HCEC 1CT (cell line): ENCODE measurements around the gene POMC.
"Not testable (repeated sequence)": the region's sequence is repeated elsewhere in the genome, so short reads cannot be mapped to it uniquely, and the experiment has no call there.

Experiments
- DNase-seq: peaks from one replicate; pipeline ENCODE4 v3.0.0-alpha.2; 2017

Gene POMC

DNA sequence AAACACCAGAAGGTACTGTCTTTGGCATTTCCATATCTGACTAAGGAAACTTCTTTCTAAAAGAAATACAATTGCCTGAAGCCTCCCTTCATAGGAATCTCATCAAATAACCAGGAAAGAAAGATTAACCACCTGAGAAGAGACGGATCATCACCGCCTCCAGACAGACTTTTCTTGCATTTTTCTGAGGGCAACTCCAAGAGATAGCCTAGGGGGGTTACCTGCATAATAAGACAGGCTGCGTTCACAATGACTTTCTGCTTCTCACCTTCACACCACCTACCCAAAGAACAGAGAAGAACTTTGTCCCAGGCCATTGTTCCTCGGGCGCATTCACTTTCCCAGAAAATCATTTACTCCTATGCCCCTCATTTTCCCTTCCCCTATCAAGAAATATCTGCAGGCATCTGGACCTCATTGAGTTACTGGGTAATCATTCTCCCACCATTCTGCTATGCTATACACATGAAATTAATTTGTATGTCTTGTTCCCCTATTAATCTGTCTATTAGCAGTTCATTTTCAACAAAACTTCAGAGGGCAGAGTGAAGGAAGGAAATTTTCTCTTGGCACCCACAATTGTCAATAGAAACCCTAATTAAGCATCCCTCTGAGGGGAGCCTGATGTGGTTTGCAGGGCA, 8.3 kb upstream of the POMC start:
- DNase-seq: no peak

DNA sequence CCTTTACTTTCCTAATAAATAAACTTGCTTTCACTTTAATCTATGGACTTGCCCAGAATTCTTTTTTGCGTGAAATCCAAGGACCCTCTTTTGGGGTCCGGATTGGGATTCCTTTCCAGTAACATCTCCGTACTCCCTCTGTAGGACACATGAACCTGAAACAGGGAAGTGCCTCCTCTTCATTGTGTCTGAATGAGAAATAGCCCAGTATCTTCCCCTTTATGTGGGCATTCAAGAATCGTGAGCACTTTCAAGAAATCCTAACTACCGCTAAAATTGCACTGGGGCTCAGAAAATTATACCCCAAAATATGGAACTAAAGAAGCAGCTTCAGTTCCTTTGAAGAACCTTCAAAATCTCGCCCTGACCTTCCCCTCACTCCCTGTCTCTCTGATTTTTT, 7.8 kb upstream of the POMC start:
- no peak for DNase-seq

DNA sequence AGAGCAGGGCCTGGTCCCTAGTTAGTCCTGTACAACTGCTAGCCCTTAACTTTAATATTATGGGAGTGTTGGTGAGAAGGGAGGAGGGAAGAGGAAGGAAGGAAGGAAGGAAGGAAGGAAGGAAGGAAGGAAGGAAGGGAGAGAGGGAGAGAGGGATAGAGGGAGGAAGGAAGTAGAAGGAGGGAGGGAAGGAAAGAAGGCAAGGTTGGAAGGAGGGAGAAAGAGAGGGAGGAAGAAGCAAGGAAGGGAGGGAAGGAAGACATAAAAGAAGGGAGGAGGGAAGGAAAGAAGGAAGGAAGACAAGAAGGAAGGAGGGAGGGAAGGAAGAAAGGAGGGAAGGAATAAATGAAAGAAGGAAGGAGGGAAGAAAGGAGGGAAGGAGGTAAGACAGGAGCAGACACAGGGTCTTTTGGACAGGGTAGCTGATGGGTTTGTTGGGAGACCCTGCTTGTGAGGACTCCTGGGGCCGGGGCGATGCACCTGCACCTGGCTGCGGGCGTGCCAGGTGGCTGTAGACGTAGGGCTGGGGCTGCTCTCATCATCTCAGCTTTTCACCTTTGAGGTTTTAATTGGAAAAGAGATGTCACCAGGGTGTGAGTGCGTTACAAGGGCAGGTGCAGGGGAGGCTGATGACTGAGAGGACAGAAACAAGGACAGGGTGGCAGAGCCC, 5.9 kb upstream of the POMC start:
- DNase-seq: no peak

DNA sequence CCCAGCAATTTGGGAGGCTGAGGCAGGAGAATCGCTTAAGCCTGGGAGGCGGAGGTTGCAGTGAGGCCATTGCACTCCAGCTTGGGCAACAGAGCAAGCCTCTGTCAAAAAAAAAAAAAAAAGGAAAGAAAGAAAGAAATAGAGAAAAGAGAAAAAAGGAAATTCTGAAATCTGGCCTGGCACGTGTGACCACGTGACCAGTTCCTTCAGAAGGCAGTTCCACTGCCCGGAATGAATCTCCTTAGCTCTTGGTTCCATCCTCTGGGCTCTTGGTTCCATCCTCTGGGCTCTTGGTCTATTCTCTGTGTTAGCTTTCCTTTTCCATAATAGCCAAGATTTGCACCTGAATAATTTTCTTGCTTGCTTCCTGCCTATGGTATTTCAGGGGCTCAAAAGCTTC, 5.3 kb upstream of the POMC start:
- DNase-seq: no peak

DNA sequence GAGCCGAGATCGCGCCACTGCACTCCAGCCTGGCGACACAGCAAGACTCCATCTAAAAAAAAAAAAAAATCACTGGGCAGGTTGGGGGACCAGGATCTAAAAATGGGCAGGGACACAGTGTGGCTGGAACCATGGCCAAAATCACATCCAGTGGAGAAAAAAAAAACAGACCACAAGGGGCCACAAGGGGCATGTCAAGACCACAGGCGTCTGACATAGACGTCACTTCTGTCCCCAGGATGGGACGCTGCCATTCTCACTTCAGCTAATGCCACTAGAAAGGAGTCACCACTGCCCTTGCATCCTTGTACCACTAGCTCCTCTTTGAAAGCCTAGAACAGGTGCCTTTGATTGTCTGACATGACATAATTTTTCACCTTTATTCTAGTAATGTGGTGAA, 2.5 kb upstream of the POMC start:
- DNase-seq: no peak

DNA sequence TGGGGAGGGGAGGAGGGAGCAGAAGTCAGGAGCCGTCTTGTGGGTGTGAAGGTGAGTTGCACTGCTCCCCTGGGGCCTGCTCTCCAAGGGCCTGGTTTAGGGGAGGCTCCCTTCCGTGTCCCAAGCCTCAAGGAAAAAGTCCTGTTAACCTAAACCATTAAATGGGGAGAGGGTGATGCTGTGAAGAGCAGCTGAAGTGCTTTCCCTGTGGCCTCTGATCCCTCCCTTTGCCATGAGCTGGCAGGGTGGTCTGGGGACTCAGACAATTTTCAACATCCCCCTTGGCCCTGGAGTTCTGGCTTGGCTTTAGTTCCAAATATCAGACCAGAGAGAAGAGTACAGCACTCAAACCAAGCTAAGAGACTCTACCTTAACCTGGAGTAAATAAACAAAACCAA, 692 bp upstream of the POMC start:
- no peak for DNase-seq

DNA sequence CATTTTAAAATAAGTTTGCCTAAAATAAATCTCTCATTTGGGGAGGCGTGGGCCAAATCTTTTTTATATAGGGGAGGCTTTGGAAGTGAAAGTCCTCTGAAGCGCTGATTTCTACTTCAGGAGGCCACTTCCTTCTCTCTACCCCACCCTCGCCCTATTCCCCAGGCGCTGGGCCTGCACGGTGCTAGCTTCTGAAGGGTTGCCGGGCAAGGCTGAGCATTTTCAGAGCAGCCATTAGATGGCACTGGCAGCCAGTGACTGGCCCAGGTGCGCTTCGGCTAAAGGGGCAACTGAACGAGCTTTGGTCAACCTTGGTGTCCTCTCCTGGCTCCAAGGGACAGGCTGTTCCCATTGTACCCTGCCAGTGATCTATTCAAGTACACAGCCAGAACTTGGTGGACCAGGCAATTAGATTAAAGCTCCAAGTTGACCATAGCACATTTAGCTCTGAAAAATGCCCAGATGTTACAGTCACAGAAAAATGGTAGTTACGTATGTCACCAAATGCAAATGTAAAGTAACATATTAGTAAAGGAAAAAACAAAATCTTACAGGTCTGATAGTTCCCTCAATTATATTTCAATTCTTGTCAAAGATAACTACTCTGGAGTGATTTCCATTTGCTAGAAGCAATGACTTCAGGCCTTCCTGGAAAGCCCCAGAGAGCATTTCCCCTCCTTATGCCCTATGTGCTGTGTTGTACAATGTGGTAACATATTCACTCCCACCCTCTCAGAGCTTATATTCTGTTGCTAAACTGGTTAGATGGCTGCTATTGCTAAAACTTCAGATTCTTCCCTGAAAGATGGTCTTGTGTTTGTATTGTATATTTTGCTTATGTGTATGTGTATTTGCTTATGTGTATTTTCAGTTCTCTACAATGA, 2.1 kb downstream of the POMC start:
- DNase-seq: no peak

DNA sequence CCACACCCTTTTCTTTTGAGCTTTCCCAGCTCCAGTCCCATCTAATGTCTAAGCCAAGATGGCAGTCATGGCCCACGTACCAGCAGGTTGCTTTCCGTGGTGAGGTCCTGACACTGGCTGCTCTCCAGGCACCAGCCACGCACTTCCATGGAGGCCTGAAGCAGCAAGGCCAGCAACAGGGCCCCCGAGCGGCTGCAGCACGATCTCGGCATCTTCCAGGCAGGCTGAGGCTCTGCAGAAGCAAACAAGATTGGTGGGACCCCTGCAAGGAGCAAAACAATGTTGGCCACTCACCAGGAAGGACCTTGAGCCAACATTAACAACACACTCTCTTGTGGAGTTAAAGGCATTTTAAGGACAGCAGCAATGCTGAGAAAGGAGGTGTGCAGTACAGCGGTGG, 3.8 kb downstream of the POMC start:
- DNase-seq: no peak

DNA sequence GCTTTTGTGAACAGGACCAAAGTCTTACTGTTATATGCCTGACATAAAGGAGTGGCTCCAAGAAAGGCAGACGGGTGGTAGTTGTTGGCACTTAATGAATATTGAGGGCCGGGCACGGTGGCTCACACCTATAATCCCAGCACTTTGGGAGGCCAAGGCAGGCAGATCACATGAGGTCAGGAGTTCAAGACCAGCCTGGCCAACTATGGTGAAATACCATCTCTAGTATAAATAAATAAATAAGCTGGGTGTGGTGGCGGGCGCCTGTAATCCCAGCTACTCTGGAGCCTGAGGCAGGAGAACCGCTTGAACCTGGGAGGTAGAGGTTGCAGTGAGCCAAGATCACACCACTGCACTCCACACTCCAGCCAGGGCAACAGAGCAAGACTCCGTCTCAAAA, 6.3 kb downstream of the POMC start:
- DNase-seq: not testable (repeated sequence)

DNA sequence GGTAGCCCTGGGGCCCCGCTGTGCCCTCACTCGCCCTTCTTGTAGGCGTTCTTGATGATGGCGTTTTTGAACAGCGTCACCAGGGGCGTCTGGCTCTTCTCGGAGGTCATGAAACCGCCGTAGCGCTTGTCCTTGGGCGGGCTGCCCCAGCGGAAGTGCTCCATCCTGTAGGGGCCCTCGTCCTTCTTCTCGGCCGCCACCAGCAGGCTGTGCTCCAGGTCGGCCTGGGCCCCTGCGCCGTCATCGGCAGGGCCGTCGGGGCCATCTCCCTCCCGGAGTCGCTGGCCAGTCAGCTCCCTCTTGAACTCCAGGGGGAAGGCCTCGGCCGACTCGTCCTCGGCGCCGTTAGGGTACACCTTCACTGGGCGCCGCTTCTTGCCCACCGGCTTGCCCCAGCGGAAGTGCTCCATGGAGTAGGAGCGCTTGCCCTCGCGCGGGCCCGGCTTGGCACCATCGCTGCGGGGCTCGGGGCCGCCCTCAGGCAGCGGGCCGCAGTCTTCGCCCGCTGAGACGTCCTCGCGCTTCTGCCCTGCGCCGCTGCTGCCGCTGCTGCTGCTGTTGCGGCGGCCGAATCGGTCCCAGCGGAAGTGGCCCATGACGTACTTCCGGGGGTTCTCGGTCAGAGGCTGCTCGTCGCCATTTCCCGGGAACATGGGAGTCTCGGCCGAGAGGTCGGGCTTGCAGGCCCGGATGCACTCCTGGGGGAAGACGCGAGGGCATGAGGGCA, 7.2 kb downstream of the POMC start:
- no peak for DNase-seq

DNA sequence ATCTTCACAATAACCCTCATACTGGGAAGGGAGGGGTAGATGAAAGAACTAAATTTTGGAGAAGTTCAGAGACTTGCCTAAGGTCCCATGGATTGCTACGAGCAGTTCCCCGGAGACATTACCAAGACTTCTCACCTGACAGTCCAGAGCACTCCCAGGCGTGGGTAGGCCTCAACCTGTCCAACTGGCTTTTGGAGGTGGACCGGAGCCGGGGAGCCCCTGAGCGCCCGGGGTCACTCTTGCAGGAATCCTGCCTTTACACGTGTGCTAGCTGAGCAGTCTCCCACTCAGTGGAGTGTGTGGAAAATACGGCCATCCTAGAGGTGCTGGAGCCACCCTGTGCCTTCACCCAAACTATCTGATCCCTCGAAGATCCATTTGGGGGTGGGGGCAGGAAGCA, 8.0 kb downstream of the POMC start:
- no peak for DNase-seq

DNA sequence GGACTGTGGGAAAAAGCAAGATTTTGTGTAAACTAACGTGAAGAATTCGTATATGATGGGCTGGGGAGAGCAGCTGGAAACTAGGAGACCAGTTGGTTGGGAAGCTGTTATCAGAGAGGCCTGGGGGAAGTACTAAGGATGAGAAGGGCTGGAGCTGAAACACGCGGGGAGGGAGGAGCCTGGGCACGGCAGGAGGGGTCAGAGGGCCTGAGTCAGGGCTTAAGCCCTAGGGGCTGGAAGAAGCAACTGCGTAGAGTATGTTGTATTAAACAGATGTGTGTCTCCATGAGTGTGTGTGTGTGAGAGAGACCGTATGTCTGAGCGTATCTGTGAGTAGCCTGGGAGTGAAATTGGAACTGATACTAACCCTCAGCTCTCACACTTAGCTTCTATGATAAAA, 8.4 kb downstream of the POMC start:
- DNase-seq: no peak

DNA sequence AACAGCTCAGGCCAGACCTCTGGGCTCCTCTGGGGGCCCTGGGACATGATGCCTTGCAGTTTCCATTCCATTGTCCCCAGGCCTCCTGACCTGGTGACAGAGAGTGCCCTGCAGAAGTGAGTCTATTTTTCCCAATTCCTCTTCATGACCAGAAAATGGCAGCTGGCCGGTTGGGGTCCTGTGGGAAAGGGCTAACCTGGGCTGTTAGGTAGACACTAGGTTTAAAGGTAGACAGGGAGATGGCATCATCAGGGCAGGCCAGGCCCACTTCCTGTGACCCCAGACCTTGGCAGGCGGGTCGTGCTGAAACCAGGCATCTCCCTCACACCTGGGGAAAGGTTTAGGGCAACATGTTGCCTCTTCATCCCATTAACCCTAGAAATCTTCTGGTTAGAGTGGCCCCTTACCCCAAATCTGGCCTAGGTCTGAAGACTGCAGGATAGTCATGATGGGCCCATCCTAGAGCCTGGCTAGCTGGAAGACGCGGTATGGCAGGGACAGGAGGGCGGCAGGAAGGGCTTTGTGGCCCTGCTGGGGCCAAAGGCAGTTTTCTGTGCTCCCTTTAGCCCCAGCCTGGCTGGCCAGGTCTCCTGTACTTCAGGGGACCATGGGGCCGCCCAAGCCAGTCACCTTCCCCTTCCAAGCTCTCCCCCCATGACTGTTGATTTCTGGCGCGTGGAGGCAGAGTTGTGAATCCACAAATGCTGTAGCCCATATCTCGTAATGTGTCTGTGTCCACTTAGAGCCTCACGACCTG, 10.1 kb downstream of the POMC start:
- DNase-seq: no peak

DNA sequence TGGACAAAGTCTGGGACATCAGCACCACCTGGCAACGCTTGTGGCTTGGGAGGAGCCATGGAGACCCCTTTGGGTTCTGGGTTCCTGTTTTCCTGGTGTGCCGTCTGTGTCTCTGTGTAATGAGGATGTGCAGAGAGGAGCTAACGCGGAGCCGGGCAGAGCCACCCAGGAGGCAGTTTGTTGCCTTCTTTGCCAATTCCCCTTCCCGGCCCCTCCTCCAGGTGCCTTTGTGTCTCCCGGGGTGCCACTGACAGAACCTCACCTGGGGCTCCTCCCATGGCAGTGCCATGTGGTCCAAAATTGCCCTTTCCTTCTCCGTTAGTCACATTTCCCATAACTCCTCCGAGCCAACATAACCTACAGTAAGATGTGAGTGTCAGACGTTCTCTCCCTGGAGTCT, 13.0 kb downstream of the POMC start:
- DNase-seq: no peak

DNA sequence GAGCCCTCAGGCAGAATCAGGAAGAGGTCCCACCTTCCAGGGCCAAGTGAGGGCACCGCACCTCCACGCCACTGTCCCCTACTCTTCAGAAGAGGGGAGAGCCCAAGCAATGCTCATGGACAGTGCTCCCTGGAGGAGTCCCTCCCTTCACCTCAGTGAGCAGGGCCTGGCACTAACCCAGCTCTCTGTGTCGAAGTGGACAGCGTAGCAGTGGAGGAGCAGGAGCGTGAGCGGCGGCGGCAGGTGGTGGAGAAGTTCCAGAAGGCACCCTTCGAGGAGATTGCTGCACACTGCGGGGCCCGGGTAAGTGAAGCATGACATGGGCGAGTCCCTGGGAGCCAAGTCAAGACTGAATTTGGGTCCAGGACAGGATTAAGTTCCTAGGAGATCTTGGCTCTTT, 16.7 kb downstream of the POMC start:
- no peak for DNase-seq

DNA sequence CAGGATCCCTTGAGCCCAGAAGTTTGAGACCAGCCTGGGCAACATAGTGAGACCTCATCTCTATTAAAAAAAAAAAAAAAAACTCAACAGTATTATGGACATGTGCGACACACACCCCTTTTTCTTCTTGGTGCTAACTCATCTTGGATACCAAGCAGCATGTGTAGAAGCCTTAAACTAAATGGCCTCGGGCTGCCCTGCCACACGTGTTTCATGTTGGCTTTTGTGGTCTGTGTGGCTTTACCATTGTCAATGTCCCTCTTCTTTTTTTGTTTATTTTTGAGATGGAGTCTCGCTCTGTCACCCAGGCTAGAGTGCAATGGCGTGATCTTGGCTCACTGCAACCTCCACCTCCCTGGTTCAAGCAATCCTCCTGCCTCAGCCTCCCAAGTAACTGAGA, 17.4 kb downstream of the POMC start:
- not testable (repeated sequence) for DNase-seq

DNA sequence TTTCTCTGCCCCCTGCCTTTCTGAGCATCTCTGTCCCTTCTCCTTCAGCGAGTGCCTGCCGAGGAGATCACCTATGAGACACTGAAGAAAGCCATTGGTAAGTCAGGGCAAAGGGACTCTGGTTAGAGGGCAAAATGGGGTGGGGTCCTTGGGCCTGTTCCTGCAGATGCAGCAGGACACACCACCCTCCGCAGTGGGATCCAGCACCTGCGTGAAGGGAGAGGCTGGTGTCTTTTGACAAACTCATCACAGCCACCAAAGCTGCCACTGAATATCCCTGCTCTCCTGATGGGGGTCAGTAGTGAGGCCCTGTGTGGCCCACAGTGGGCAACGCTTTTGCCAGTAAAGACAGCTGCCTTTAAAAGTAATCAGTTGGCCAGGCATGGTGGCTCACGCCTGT, 18.7 kb downstream of the POMC start:
- no peak for DNase-seq

DNA sequence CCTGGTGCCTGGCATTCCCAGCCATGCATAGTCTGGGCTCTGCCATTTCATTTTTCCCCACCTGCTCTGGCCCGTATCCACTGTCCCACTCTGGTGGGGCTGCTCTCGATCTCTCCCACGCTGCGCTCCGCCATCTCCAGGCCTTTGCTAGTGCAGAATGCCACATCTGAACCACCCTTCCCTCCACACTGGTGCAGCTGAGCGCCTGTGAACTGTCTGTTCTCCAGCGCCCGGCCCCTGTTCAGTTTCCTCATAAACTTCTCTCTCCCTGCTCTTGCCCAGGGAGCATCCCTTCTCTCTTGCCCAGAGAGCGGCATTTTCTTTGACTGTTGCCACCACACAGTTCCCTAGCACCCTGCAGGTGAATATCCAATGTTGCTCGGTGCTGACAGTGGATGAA, 21.5 kb downstream of the POMC start:
- no peak for DNase-seq

DNA sequence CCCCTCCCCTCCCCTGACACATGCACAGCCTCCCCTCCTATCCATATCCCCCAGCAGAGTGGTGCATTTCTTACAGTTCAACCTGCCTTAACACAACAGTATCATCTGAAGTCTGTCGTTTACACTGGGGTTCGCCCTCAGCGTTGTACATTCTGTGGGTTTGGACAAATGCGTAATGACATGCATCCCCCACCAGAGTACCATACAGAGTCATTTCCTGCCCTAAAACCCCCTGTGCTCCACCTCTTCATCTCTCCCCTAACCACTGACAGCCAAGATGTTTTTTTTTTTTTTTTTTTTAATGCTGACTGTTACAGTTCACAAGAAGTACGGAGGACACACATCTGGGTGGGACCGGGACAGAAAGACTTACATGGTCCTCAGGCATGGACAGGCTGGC, 22.6 kb downstream of the POMC start:
- no peak for DNase-seq

DNA sequence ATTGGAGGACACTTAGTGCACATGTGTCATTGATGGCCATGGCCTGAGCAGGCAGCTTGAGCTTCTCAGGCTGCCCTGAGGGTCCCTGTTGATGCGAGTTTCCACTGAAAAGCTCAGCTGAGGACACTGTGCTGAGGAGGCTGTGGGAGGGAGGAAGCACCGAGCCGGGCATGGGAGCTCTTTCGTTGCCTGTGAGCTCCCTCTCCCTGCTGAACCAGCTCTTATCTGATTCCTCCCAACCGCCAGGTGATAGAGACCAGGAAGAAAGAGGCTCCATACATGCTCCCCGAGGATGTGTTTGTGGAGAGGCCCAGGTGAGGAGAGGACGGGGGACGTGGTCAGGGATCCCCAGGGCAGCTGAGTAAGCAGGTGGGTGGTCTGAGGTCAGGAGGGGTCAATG, 27.3 kb downstream of the POMC start:
- no peak for DNase-seq

DNA sequence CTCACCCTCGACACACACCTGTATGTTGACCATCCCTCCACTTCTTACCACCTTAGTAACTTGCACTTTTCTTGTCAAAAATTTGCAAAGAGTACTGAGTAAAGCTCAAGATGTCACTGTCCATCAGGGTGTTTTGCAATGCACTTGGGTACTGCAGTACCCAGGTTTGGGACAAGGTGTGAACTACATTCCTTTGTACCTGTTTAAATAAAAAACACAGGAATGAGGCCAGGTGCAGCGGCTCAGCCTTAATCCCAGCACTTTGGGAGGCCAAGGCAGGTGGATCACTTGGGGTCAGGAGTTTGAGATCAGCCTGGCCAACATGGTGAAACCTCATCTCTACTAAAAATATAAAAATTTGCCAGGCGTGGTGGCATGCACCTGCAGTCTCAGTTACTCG, 27.8 kb downstream of the POMC start:
- not testable (repeated sequence) for DNase-seq

DNA sequence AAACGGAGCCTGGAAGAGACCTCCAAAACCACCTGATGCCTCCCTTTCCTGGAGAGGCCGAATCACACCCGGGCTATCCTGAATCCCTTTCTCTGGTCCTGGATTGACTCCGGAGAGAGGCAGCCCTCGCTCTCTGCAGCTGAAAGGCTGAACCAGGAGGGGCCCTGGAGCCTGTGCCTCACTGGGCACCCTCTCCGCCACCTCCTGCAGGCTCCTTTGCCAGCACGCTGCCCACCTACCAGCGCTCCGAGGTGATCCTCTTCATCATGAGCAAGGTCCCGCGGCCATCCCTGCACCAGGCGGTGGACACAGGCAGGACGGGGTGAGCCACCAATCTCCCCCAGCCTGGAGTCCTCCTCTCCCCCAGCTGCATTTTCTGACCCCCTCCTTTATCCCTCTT, 35.7 kb downstream of the POMC start:
- DNase-seq: no peak

DNA sequence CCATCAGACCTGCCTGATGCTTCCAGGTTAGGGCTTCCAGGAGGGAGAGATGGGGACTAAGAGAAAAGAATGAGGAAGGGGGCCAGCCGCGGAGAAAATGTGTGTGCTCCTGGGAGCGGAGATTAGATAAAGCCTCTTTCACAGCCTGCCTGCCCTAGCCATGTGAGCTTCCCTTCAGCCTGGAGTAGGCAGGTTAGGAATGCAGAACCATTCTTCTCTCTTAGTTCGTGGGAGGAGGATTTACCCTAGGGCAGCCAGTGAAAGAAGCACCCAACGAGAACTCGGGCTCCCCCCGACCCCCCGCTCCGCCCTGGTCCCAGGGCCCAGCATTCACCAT, 36.1 kb downstream of the POMC start:
- no peak for DNase-seq
